WERI-Rb-1 (cell line): ENCODE data around the gene BRINP3.

ENCODE experiments used
- DNase-seq: peaks from one replicate; pipeline ENCODE4 v3.0.0-alpha.2; 2020
- H3K27ac ChIP-seq: fragments of 250-450 bp; sonication (Bioruptor Pico); 2 replicates; pipeline ENCODE4 v1.5.1; 2020; ENCODE audit warnings: mild to moderate bottlenecking, moderate library complexity
- H3K27me3 ChIP-seq: fragments of 250-450 bp; sonication (Bioruptor Pico); 2 replicates; pipeline ENCODE4 v1.5.1; 2021; ENCODE audit warnings: mild to moderate bottlenecking, low read depth, moderate library complexity; ENCODE audit not compliant: insufficient read depth, severe bottlenecking
- H3K36me3 ChIP-seq: fragments of 250-450 bp; sonication (Bioruptor Pico); 2 replicates; pipeline ENCODE4 v1.5.1; 2020; ENCODE audit warnings: mild to moderate bottlenecking, moderate library complexity
- H3K4me3 ChIP-seq: 2 replicates; pipeline ENCODE4 v1.5.1; 2011; ENCODE audit warnings: low read depth, mild to moderate bottlenecking, control low read depth, low read length
- H3K9me3 ChIP-seq: fragments of 250-450 bp; sonication (Bioruptor Pico); 2 replicates; pipeline ENCODE4 v1.5.1; 2021; ENCODE audit warnings: mild to moderate bottlenecking, moderate library complexity; ENCODE audit not compliant: severe bottlenecking
- CTCF ChIP-seq: IDR thresholded peaks from 2 replicates; pipeline ENCODE4 v1.5.1; 2011; ENCODE audit warnings: low read depth, mild to moderate bottlenecking, control low read depth, inconsistent platforms, low read length

BRINP3 gene

GRCh38 chr1:190159146-190159545, 318.5 kb downstream of the BRINP3 start:
- Histone ChIP-seq H3K36me3 (no peaks in the 10 kb centered on the region), H3K27me3 (no peaks in the 10 kb centered on the region), H3K27ac (no peak overlapping the region), H3K9me3 (no peaks in the 10 kb centered on the region), H3K4me3 (no peak overlapping the region)
- no peak for TF ChIP-seq CTCF
- DNase-seq, result no peak

- Histone ChIP-seq H3K27ac (no peak overlapping the region), H3K27me3 (no peaks in the 10 kb centered on the region), H3K36me3 (no peaks in the 10 kb centered on the region), H3K9me3 (no peaks in the 10 kb centered on the region), H3K4me3 (no peak overlapping the region)
- TF ChIP-seq CTCF, result no peak
- no peak for DNase-seq
Observed at GRCh38 chr1:190154744-190155143, 322.9 kb downstream of the BRINP3 start.

GRCh38 chr1:190147616-190148015, 330.0 kb downstream of the BRINP3 start:
- no peak overlapping the region for H3K4me3 ChIP-seq
- DNase-seq, result no peak
- no peak for TF ChIP-seq CTCF
- no peaks in the 10 kb centered on the region for H3K36me3 ChIP-seq
- H3K27me3 ChIP-seq, result no peaks in the 10 kb centered on the region
- no peaks in the 10 kb centered on the region for H3K9me3 ChIP-seq
- no peak overlapping the region for H3K27ac ChIP-seq

- no peaks in the 10 kb centered on the region for H3K36me3 ChIP-seq
- H3K27ac ChIP-seq, result no peak overlapping the region
- H3K27me3 ChIP-seq, result no peaks in the 10 kb centered on the region
- H3K9me3 ChIP-seq, result no peaks in the 10 kb centered on the region
- no peak for DNase-seq
- H3K4me3 ChIP-seq, result no peak overlapping the region
- no peak for TF ChIP-seq CTCF
Observed at GRCh38 chr1:190144650-190145049, 333.0 kb downstream of the BRINP3 start.

GRCh38 chr1:190140644-190141043, 337.0 kb downstream of the BRINP3 start:
- no peaks in the 10 kb centered on the region for H3K27me3 ChIP-seq
- H3K27ac ChIP-seq, result no peak overlapping the region
- H3K4me3 ChIP-seq, result no peak overlapping the region
- no peaks in the 10 kb centered on the region for H3K36me3 ChIP-seq
- H3K9me3 ChIP-seq, result no peaks in the 10 kb centered on the region
- TF ChIP-seq CTCF, result no peak
- DNase-seq, result no peak

GRCh38 chr1:190138702-190139101, 339.0 kb downstream of the BRINP3 start:
- TF ChIP-seq CTCF, result no peak
- Histone ChIP-seq H3K4me3 (no peak overlapping the region), H3K27ac (no peak overlapping the region), H3K27me3 (no peaks in the 10 kb centered on the region), H3K9me3 (no peaks in the 10 kb centered on the region), H3K36me3 (no peaks in the 10 kb centered on the region)
- DNase-seq, result no peak
